ENCODE results near the gene LRRC27. TPM values are rescaled to one million over a fixed set of nuclear protein-coding genes. Genes with fewer than 3 reads are reported as not detected.
A peak's percentile ranks its signal among the peaks of the same experiment; 100 is the strongest.

Gene LRRC27
- total RNA-seq, 1 donor from 2014 or later, result 3.3 TPM

DNA sequence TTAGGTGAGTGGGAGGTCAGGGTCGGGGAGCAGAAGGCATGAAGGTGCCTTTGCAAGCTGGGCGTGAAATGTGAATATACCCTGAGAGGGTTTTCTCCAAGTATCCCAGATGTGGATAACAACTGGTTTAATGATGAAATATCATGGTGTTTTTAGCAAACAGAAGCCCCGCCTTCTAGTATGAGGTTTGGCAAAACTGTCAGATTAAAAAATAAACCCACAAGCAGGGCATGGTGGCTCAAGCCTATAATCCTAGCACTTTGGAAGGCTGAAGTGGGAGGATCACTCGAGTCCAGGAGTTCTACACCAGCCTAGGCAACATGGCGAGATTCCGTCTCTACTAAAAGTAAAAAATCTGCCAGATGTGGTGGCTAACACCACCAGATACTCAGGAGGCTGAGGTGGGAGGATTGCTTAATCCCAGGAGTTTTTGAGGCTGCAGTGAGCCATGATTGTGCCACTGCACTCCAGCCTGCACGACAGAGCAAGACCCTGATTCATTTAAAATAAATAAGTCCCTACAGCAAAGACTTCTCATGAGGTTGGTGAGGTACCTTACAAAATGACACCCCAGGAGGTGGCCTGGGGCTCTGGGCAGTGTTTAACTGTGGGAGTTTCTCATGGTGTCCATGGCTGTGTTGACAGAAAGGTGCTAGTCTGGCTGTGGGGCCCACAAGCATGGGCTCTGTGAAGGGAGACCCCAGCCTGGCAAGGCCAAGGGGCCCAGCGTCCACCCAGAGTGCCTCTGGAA, 58.4 kb downstream of the LRRC27 start:
- no peak overlapping the region for H3K27ac Mint-ChIP-seq
- H3K9me3 Mint-ChIP-seq, result peaks cover 9% of the 10 kb centered on the region
- intact Hi-C loops (cut with micrococcal nuclease), result loop anchor here (10.0 kb wide), 1 partner anchor 144 kb away; the partner anchor contains the start of gene INPP5A
- peaks cover 3% of the 10 kb centered on the region for H3K4me1 Mint-ChIP-seq
- no peak overlapping the region for H3K4me3 Mint-ChIP-seq
- peaks cover 7% of the 10 kb centered on the region for H3K27me3 Mint-ChIP-seq
- no peak for DNase-seq
- H3K36me3 Mint-ChIP-seq (ENCODE audit: low read depth), result peaks cover 2% of the 10 kb centered on the region

DNA sequence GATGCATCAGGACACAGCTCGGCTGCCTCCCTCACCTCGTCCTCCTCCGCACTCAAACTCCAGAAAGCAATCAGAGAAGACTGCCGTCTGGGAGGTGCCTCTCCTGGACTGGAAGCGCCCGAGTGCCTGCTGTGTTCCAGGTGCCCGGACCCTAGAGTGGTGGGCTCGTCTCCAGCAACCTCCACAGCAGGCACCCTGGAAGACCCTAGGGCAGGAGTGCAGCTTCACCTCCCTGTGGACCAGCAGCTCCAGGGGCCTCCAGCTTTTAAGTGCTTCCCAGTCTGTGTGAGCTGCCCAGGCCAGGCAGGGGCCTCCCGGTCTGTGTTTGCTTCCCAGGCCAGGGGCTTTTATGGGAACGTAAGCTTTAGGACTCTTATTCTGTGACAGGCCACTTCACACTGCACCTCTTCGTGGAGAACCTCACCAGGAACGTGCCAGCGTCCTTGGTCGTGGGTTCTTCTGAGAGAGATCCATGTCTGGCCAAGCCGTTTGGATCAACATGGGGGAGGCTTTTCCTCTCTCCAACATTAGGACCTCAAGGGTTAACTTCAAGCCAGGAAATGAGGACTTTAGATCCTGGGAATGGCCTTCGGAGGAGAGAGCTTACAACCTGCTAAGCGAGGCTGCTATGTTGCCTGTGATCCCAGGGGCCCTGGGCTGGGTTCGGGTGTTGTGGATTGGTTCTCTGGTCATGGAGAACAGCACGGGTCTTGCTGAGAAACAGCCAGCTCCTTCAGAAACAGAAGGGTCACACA, 59.1 kb downstream of the LRRC27 start:
- no peak for DNase-seq
- Mint-ChIP-seq H3K4me1 (peaks cover 3% of the 10 kb centered on the region), H3K36me3 (ENCODE audit: low read depth) (peaks cover 2% of the 10 kb centered on the region), H3K27me3 (peaks cover 7% of the 10 kb centered on the region), H3K4me3 (no peak overlapping the region), H3K9me3 (peaks cover 9% of the 10 kb centered on the region), H3K27ac (no peak overlapping the region)
- intact Hi-C loops (cut with micrococcal nuclease), result loop anchor here (10.0 kb wide), 1 partner anchor 144 kb away; the partner anchor contains the start of gene INPP5A

DNA sequence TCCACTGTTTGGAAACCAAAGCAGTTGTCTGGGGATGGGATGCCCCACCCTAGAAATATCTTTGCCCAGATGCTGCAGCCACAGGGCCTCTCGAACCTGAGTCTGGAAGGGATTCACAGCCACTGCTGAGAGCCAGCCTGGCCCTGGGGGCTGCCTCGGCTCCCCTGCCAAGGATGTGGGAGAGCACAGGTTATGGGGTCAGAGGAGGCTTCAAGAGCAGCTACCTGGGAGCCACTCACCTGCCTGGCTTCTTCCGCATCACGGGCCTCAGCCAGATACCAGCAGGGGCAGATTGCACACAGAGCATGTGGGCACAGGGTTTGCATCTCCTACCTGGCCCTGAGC, 59.7 kb downstream of the LRRC27 start:
- peaks cover 9% of the 10 kb centered on the region for H3K9me3 Mint-ChIP-seq
- DNase-seq, result no peak
- intact Hi-C loops (cut with micrococcal nuclease), result loop anchor here (10.0 kb wide), 1 partner anchor 143 kb away; the partner anchor contains the start of gene INPP5A

DNA sequence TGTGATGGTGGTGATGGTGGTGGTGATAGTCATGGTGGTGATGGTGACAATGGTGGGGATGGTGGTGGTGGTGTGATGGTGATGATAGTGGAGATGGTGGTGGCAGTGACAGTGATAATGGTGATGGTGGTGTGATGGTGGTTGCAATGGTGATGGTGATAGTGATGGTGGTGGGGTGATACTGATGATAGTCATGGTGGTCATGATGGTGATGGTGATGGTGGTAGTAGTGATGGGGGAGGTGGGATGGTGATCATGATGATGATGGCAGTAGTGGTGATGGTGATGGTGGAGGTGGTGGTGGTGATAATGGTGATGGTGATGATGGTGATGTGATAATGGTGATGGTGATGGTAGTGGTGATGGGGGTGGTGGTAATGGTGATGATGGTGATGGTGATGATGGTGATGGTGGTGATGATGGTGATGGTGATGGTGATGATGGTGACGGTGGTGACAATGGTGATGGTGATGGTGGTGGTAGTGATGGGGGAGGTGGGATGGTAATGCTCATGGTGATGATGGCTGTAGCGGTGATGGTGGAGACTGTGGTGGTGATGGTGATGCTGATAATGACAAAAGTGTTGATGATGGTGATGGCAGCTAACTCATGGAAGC, 60.3 kb downstream of the LRRC27 start:
- Mint-ChIP-seq H3K27me3 (peaks cover 7% of the 10 kb centered on the region), H3K4me1 (peaks cover 3% of the 10 kb centered on the region), H3K9me3 (peaks cover 9% of the 10 kb centered on the region), H3K4me3 (no peak overlapping the region), H3K27ac (no peak overlapping the region), H3K36me3 (ENCODE audit: low read depth) (peaks cover 2% of the 10 kb centered on the region)
- intact Hi-C loops (cut with micrococcal nuclease), result loop anchor here (10.0 kb wide), 1 partner anchor 143 kb away; the partner anchor contains the start of gene INPP5A
- DNase-seq, result no peak

More for the DNA sequence above, 59.7 kb downstream of the LRRC27 start:
- Mint-ChIP-seq H3K36me3 (ENCODE audit: low read depth) (peaks cover 2% of the 10 kb centered on the region), H3K4me1 (peaks cover 3% of the 10 kb centered on the region), H3K27me3 (peaks cover 7% of the 10 kb centered on the region), H3K27ac (no peak overlapping the region), H3K4me3 (no peak overlapping the region)

GRCh38 chr10:132392811-132393694, 61.1 kb downstream of the LRRC27 start:
- peaks cover 4% of the 10 kb centered on the region for H3K4me1 Mint-ChIP-seq
- H3K36me3 Mint-ChIP-seq (ENCODE audit: low read depth), result no peaks in the 10 kb centered on the region
- no peak for DNase-seq
- peaks cover 9% of the 10 kb centered on the region for H3K9me3 Mint-ChIP-seq
- H3K27ac Mint-ChIP-seq, result no peak overlapping the region
- no peak overlapping the region for H3K4me3 Mint-ChIP-seq
- H3K27me3 Mint-ChIP-seq, result peaks cover 6% of the 10 kb centered on the region
- intact Hi-C loops (cut with micrococcal nuclease), result loop anchor here (10.0 kb wide), 1 partner anchor 142 kb away; the partner anchor contains the start of gene INPP5A

- no peak overlapping the region for H3K4me3 Mint-ChIP-seq
- H3K4me1 Mint-ChIP-seq, result peaks cover 7% of the 10 kb centered on the region
- no peak for DNase-seq
- no peak overlapping the region for H3K27ac Mint-ChIP-seq
- H3K27me3 Mint-ChIP-seq, result peaks cover 6% of the 10 kb centered on the region
- H3K36me3 Mint-ChIP-seq (ENCODE audit: low read depth), result no peaks in the 10 kb centered on the region
- peaks cover 9% of the 10 kb centered on the region for H3K9me3 Mint-ChIP-seq
- intact Hi-C loops (cut with micrococcal nuclease), result loop anchor here (10.0 kb wide), 1 partner anchor 141 kb away; the partner anchor contains the start of gene INPP5A
These were observed 61.7 kb downstream of the LRRC27 start for GRCh38 chr10:132393695-132394181.

- Mint-ChIP-seq H3K27ac (peak overlapping the region; percentile 37), H3K27me3 (peaks cover 6% of the 10 kb centered on the region), H3K4me1 (peaks cover 7% of the 10 kb centered on the region), H3K36me3 (ENCODE audit: low read depth) (no peaks in the 10 kb centered on the region), H3K4me3 (peak overlapping the region; percentile 11), H3K9me3 (peaks cover 9% of the 10 kb centered on the region)
- intact Hi-C loops (cut with micrococcal nuclease), result loop anchor here (10.0 kb wide), 1 partner anchor 140 kb away; the partner anchor contains the start of gene INPP5A
- no peak for DNase-seq
These were observed 62.3 kb downstream of the LRRC27 start for GRCh38 chr10:132394201-132394811.

DNA sequence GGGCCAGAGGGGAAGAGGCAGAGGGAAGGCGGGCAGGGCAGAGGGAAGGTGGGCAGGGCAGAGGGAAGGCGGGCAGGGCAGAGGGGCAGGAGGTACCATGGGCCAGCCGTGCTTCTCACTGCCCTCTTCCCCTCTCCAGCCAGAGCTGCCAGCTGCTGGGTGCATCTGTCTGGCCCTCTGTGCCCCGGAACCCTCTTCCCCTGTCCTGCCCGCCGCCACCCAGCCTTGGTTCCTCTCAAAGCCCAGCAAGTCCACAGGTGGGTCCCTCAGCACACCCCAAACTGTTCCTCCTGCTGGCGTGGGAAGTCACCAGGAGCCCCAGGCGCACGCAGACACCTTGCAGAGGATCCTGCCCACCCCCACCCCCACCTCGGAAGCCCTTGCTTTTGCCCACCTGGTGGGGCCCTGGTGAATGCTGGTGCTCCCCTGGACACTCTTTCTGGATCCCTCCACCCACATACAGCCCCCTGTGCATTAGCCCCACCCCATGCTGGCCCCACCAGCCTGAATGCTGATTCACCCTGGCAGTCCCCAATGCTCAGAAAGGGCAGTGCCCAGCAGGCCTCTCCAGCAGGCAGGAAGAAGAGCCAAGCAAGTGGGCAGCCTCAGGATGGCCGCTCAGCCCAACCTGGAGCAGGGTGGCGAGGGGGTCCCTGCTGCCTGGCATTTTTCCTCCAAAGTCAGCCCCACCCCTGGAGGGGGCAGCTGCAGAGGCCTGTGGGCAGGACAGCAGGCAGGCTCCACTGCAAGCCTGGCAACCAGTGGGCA, 63.1 kb downstream of the LRRC27 start:
- peaks cover 9% of the 10 kb centered on the region for H3K9me3 Mint-ChIP-seq
- peaks cover 6% of the 10 kb centered on the region for H3K27me3 Mint-ChIP-seq
- H3K4me1 Mint-ChIP-seq, result peaks cover 9% of the 10 kb centered on the region
- intact Hi-C loops (cut with micrococcal nuclease), result loop anchor here (10.0 kb wide), 1 partner anchor 140 kb away; the partner anchor contains the start of gene INPP5A
- no peaks in the 10 kb centered on the region for H3K36me3 Mint-ChIP-seq (ENCODE audit: low read depth)
- H3K27ac Mint-ChIP-seq, result no peak overlapping the region
- peak overlapping the region; percentile 11 for H3K4me3 Mint-ChIP-seq
- no peak for DNase-seq

DNA sequence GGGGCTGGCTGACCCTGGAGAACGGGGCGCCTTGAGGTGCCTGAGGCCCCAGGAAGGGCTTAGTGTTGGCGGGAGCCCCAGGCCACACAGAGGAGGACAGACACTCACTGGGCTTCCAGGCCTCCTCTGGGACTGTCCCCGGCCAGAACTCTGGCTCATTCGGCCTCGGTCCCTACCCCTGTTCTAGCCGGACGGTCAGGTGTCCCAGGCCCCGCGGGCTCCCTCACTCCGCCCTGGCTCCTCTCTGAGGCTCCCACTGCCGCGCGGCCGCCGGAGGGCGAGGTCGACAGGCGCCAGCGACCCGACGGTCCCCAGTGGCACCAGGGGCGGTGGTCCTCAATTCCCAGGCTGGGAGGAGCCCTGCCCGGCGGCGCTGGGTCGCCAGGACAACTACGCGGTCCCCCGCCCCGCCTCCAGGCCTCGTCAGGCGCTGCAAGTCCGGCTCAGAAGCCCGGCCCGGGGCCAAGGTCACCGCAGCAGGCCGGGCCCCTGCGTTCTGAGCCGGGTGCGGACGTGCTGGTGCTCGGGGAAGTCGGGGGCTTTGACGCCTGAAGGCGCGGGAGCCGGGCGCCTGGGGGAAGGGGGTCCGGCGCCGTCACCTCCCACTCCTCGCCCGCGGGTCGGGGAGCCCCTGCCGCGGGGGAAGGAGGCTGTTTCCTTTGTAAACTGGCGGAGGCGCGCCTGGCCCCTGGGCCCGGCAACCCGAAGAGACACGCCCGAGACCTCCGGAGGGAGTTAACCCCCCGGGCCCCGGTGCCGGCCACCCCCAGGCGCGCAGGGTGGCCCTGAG, 63.9 kb downstream of the LRRC27 start:
- H3K36me3 Mint-ChIP-seq (ENCODE audit: low read depth), result no peaks in the 10 kb centered on the region
- peak; percentile 65 for DNase-seq
- no peak overlapping the region for H3K27ac Mint-ChIP-seq
- H3K27me3 Mint-ChIP-seq, result peaks cover 6% of the 10 kb centered on the region
- H3K9me3 Mint-ChIP-seq, result peaks cover 9% of the 10 kb centered on the region
- peak overlapping the region; percentile 37 for H3K4me3 Mint-ChIP-seq
- peaks cover 9% of the 10 kb centered on the region for H3K4me1 Mint-ChIP-seq
- intact Hi-C loops (cut with micrococcal nuclease), result loop anchor here (2.0 to 10.0 kb wide), 2 partner anchors 51 to 139 kb away; partner anchors contain the start of gene INPP5A

- Mint-ChIP-seq H3K36me3 (ENCODE audit: low read depth) (no peaks in the 10 kb centered on the region), H3K9me3 (peaks cover 9% of the 10 kb centered on the region), H3K4me1 (peaks cover 9% of the 10 kb centered on the region), H3K4me3 (no peak overlapping the region), H3K27me3 (peaks cover 6% of the 10 kb centered on the region), H3K27ac (no peak overlapping the region)
- intact Hi-C loops (cut with micrococcal nuclease), result loop anchor here (2.0 to 10.0 kb wide), 2 partner anchors 50 to 138 kb away; partner anchors contain the start of gene INPP5A
- peak; percentile 91 for DNase-seq
These were observed 64.6 kb downstream of the LRRC27 start for GRCh38 chr10:132396494-132397035.

DNA sequence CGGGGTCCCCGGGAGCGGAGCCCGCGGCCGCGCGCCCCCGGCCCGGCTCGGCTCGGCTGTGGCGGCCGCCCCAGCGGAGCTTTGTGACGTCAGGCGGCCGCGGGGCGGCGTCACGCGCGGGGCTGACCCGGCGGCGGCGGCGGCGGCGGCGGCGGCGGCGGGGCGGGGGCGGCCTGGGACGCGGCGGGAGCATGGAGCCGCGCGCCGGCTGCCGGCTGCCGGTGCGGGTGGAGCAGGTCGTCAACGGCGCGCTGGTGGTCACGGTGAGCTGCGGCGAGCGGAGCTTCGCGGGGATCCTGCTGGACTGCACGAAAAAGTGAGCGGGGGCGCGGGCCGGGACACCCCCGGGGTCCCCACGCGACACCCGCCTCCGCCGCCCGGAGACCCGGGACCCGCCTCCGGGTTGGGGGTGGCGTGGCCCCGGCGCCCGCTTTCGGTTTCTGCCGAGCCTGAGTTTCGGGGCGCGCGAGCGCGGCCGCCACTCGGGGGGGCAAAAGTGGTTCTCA, 65.1 kb downstream of the LRRC27 start, which contains the start of gene PWWP2B:
PWWP2B (plus strand) TSS at position 165 of the 506 bp plus-strand sequence; CDS start at position 192, 27 bp downstream.
- peak; percentile 92 for DNase-seq
- Mint-ChIP-seq H3K4me3 (peak within 1 kb of the TSS; percentile 85), H3K36me3 (ENCODE audit: low read depth) (no peaks in the 10 kb centered on the region), H3K27ac (peak within 1 kb of the TSS; percentile 84), H3K4me1 (peaks cover 9% of the 10 kb centered on the region), H3K9me3 (peaks cover 5% of the 10 kb centered on the region), H3K27me3 (peaks cover 6% of the 10 kb centered on the region)
- intact Hi-C loops (cut with micrococcal nuclease), result loop anchor here (2.0 to 10.0 kb wide), 2 partner anchors 50 to 138 kb away; partner anchors contain the start of gene INPP5A
